Erythroblast (primary cell): ENCODE data around the gene LSAMP.

ENCODE experiments used
- GATA1 ChIP-seq: IDR thresholded peaks from 2 replicates; pipeline ENCODE4 v1.6.1; 2011; ENCODE audit warnings: low read depth, mild to moderate bottlenecking, control low read depth, low read length, moderate library complexity
- POLR2A ChIP-seq: IDR thresholded peaks from 2 replicates; pipeline ENCODE4 v1.6.1; 2011; ENCODE audit warnings: mild to moderate bottlenecking, low read length

GRCh38 chr3:116408473-116408872 lies 36.8 kb downstream of the LSAMP start:
- TF ChIP-seq POLR2A (no peak), GATA1 (no peak)
